Esophagus (tissue), 2 donors: Measurements from ENCODE around the gene PPFIBP1. TPM values are rescaled to one million over a fixed set of nuclear protein-coding genes. Genes with fewer than 3 reads are reported as not detected.
"Not testable (repeated sequence)": the region's sequence is repeated elsewhere in the genome, so short reads cannot be mapped to it uniquely, and the experiment has no call there.

ENCODE experiments used
- H3K27ac ChIP-seq, 2 donors: one replicate each; pipeline ENCODE4 v1.5.1; 2013; ENCODE audit warnings: low read depth in 2 of 2, mild to moderate bottlenecking in 2 of 2, inconsistent platforms in 1 of 2, low read length in 1 of 2, moderate library complexity in 1 of 2
- H3K27me3 ChIP-seq, 2 donors: one replicate each; pipeline ENCODE4 v1.6.1; 2013; ENCODE audit warnings: low read length in 2 of 2, control low read depth in 1 of 2, mild to moderate bottlenecking in 1 of 2; ENCODE audit not compliant: insufficient read depth in 2 of 2, control insufficient read depth in 1 of 2
- H3K36me3 ChIP-seq, 2 donors: one replicate each; pipeline ENCODE4 v1.6.1; 2013; ENCODE audit warnings: low read length in 1 of 2; ENCODE audit not compliant: control insufficient read depth in 2 of 2, insufficient read depth in 2 of 2
- H3K4me1 ChIP-seq, 2 donors: one replicate each; pipeline ENCODE4 v1.6.1; 2013; ENCODE audit warnings: low read length in 1 of 2; ENCODE audit not compliant: control insufficient read depth in 2 of 2, insufficient read depth in 2 of 2
- H3K4me3 ChIP-seq, 2 donors: one replicate each; pipeline ENCODE4 v1.5.1; 2013; ENCODE audit warnings: low read length in 2 of 2, mild to moderate bottlenecking in 2 of 2, low read depth in 1 of 2, moderate library complexity in 1 of 2
- H3K9me3 ChIP-seq, 2 donors: one replicate each; pipeline ENCODE4 v1.6.1; 2013; ENCODE audit warnings: mild to moderate bottlenecking in 2 of 2, low read depth in 1 of 2, low read length in 1 of 2, moderate library complexity in 1 of 2; ENCODE audit not compliant: control insufficient read depth in 2 of 2, insufficient read depth in 1 of 2
- WGBS, 2 donors: extraction: QIAGEN DNeasy Blood & Tissue Kit; methylation state at CpG; one replicate each; pipeline ENCODE4 v1.1.7; 2013; 5-methylcytosine and 5-hydroxymethylcytosine counted together
- polyA plus RNA-seq, 2 donors: library from polyadenylated mRNA; stranded (reverse); fragments of 200-250 nt; gene quantifications; one replicate each; pipeline ENCODE4 v1.2.3, GENCODE V29; 2013
- donor health status: healthy with polysubstance abuse.
- donor health status: Bipolar disorder and iron deficiency.

The PPFIBP1 gene
- polyA plus RNA-seq, 2 donors = 12.0 to 13.4 TPM

GRCh38 chr12:27640566-27641200, 116.7 kb downstream of the PPFIBP1 start:
- WGBS, 2 donors = 81 to 88% methylated on average over 7 of the region's 7 CpGs
- H3K27ac ChIP-seq, H3K36me3 ChIP-seq: not testable (repeated sequence)

DNA sequence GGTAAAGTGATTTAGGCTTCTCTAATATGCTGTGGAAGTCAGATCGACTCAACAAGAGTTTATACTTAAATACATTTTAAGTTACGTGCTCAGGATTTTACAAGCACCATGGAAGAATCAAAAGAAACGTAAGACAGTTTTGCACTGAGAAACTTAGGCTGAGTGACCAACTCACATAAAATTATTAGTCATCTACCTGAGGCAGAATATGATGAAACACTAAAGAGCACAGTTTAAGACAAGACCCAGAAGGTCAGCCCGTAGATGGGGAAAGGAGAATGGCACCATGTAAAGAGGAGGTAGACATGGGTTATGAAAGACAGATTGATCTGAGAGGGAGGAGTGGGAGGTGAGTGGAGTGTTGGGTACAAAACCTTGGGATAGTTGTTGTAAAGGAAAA, 118.4 kb downstream of the PPFIBP1 start:
- not testable (repeated sequence) for H3K4me3 ChIP-seq, H3K36me3 ChIP-seq, H3K27me3 ChIP-seq, H3K9me3 ChIP-seq, H3K4me1 ChIP-seq, H3K27ac ChIP-seq
- WGBS, 2 donors = 92 to 93% methylated on average over 4 of the region's 4 CpGs

More at GRCh38 chr12:27640566-27641200, 116.7 kb downstream of the PPFIBP1 start:
- not testable (repeated sequence) for H3K4me1 ChIP-seq, H3K4me3 ChIP-seq, H3K27me3 ChIP-seq, H3K9me3 ChIP-seq

GRCh38 chr12:27642892-27643291, 118.9 kb downstream of the PPFIBP1 start:
- H3K36me3 ChIP-seq, H3K4me1 ChIP-seq, H3K27ac ChIP-seq, H3K4me3 ChIP-seq, H3K9me3 ChIP-seq, H3K27me3 ChIP-seq: not testable (repeated sequence)
- 94 to 95% methylated on average over 5 of the region's 7 CpGs for WGBS, 2 donors

DNA sequence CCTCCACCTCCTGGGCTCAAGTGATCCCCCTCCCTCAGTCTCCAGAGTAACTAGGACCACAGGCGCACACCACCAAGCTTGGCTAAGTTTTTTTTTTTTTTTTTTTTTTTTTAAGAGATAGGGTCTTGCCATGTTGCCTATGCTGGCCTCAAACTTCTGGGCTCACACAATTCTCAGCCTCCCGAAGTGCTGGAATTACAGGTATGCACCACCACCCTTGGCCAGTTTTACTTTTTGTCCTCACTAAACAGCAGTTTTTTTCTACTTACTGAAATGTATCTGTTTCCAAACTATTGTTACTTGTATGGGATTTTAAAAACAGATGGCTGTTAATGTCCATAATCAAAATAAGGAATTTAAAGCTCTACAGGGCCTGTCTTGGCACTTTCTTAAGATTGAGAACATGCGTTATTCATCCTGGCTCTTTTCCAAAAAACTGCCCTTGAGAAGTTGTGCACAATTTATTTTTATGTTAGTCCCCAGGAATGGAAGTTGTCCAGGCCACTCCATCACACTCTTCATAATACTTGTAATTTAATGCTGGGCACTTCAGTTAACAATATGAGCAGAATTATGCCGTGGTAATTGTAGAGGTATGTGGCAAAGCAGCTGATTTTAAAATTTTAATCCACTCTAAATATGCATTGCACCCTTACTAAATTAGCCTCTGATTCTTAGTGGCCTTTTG, 120.3 kb downstream of the PPFIBP1 start:
- no peaks in the 10 kb centered on the region for H3K27me3 ChIP-seq
- no peaks in the 10 kb centered on the region for H3K36me3 ChIP-seq
- 68 to 70% methylated on average over 4 of the region's 4 CpGs for WGBS, 2 donors
- H3K4me3 ChIP-seq = no peak overlapping the region
- H3K9me3 ChIP-seq = no peaks in the 10 kb centered on the region
- no peaks in the 10 kb centered on the region for H3K4me1 ChIP-seq
- H3K27ac ChIP-seq = no peak overlapping the region

DNA sequence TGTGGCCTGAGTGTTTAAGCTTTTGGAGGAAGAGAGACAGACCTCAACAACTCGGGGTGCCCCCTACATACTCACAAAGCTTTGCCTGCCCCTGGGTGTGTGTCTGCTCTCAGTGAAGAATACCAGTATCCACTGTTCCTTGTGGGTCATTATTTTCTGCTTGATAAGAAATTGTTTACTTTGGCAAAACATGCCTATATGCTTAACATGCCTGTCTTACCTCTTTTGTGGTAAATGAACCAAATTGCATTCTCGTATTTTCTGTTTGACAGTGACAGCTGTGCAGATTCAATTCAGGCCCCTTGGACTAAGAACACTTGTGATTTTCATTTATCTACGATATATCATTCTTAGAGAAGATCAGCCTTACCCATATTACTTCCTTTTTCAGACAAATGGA, 121.7 kb downstream of the PPFIBP1 start:
- H3K4me3 ChIP-seq = no peak overlapping the region
- no peaks in the 10 kb centered on the region for H3K4me1 ChIP-seq
- no peak overlapping the region for H3K27ac ChIP-seq
- WGBS, 2 donors = 69 to 74% methylated on average over 3 of the region's 3 CpGs
- peaks cover 0 to 1% of the 10 kb centered on the region in 2 donors for H3K36me3 ChIP-seq
- H3K27me3 ChIP-seq = no peaks in the 10 kb centered on the region
- H3K9me3 ChIP-seq = no peaks in the 10 kb centered on the region

- peaks cover 0 to 2% of the 10 kb centered on the region in 2 donors for H3K36me3 ChIP-seq
- 37 to 72% methylated on average over 2 of the region's 2 CpGs for WGBS, 2 donors
- H3K27me3 ChIP-seq = no peaks in the 10 kb centered on the region
- no peak overlapping the region for H3K27ac ChIP-seq
- no peak overlapping the region for H3K4me3 ChIP-seq
- H3K4me1 ChIP-seq = no peaks in the 10 kb centered on the region
- no peaks in the 10 kb centered on the region for H3K9me3 ChIP-seq
These were observed 122.1 kb downstream of the PPFIBP1 start for GRCh38 chr12:27646149-27646548.

DNA sequence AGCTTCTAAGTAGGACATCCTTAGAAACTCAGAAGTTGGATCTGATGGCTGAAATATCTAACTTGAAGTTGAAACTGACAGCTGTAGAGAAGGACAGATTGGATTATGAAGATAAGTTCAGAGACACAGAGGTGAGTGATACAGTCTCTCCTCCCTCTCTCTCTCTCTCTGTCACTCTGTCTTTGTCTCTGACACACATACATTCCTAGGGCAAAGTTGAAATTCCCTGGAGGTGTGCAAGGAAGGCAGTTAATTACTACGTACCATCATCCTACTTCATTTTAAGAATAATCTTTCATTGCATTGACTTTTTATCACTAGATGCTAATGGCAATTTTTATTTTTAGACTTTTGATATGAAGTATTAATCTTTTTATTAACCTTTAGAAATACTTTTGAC, 126.0 kb downstream of the PPFIBP1 start:
- Histone ChIP-seq H3K9me3 (no peaks in the 10 kb centered on the region), H3K27ac (no peak overlapping the region), H3K4me1 (no peaks in the 10 kb centered on the region), H3K4me3 (no peak overlapping the region), H3K36me3 (peaks cover 0 to 2% of the 10 kb centered on the region in 2 donors), H3K27me3 (no peaks in the 10 kb centered on the region)
- 94 to 96% methylated on average over 1 of the region's 1 CpG for WGBS, 2 donors

- Histone ChIP-seq H3K27me3 (no peaks in the 10 kb centered on the region), H3K4me3 (no peak overlapping the region), H3K9me3 (no peaks in the 10 kb centered on the region), H3K4me1 (no peaks in the 10 kb centered on the region), H3K36me3 (peaks cover 0 to 2% of the 10 kb centered on the region in 2 donors), H3K27ac (no peak overlapping the region)
- 91 to 96% methylated on average over 1 of the region's 1 CpG for whole genome bisulfite sequencing, 2 donors
These were observed 127.2 kb downstream of the PPFIBP1 start for GRCh38 chr12:27651201-27651600.

- Histone ChIP-seq H3K9me3 (no peaks in the 10 kb centered on the region), H3K4me1 (no peaks in the 10 kb centered on the region), H3K27ac (no peak overlapping the region), H3K27me3 (no peaks in the 10 kb centered on the region), H3K36me3 (peaks cover 0 to 5% of the 10 kb centered on the region in 2 donors), H3K4me3 (no peak overlapping the region)
- 50 to 51% methylated on average over 1 of the region's 1 CpG for WGBS, 2 donors
These were observed 128.3 kb downstream of the PPFIBP1 start for GRCh38 chr12:27652174-27652763.

GRCh38 chr12:27653661-27654060, 129.7 kb downstream of the PPFIBP1 start:
- H3K4me1 ChIP-seq = no peaks in the 10 kb centered on the region
- no peaks in the 10 kb centered on the region for H3K27me3 ChIP-seq
- H3K9me3 ChIP-seq = no peaks in the 10 kb centered on the region
- no peak overlapping the region for H3K4me3 ChIP-seq
- H3K36me3 ChIP-seq = peaks cover 0 to 5% of the 10 kb centered on the region in 2 donors
- no peak overlapping the region for H3K27ac ChIP-seq
